HG02798 (cell line): ENCODE results near the gene PLA2G4B.
A peak's percentile ranks its signal among the peaks of the same experiment; 100 is the strongest.
"Not testable (repeated sequence)": the region's sequence is repeated elsewhere in the genome, so short reads cannot be mapped to it uniquely, and the experiment has no call there.

Experiments used
- ATAC-seq: cut with Tn5 transposase; IDR thresholded peaks from one replicate; pipeline ENCODE4 v1.9.1; 2021; ENCODE audit warnings: mild to moderate bottlenecking; ENCODE audit not compliant: unreplicated experiment, poor library complexity

The PLA2G4B gene

GRCh38 chr15:41825145-41825544, 13.5 kb upstream of the PLA2G4B start:
- ATAC-seq, result no peak

- ATAC-seq, result no peak
Observed at GRCh38 chr15:41825572-41826535, 12.8 kb upstream of the PLA2G4B start.

- peak; percentile 3 for ATAC-seq
Observed at GRCh38 chr15:41827290-41827879, 11.3 kb upstream of the PLA2G4B start.

- ATAC-seq, result peak; percentile 86
Observed at GRCh38 chr15:41827880-41828806, 10.5 kb upstream of the PLA2G4B start, which contains the start of gene JMJD7. Gene JMJD7 (plus strand): TSS chr15:41828092. CDS start chr15:41828125, 33 bp downstream.

- no peak for ATAC-seq
Observed at GRCh38 chr15:41828807-41829141, 9.9 kb upstream of the PLA2G4B start.

GRCh38 chr15:41829959-41830646, 8.5 kb upstream of the PLA2G4B start:
- no peak for ATAC-seq

GRCh38 chr15:41831291-41831690, 7.4 kb upstream of the PLA2G4B start:
- ATAC-seq, result not testable (repeated sequence)

GRCh38 chr15:41832208-41832607, 6.4 kb upstream of the PLA2G4B start:
- ATAC-seq, result no peak

GRCh38 chr15:41832875-41833274, 5.8 kb upstream of the PLA2G4B start:
- ATAC-seq, result no peak

GRCh38 chr15:41834096-41834495, 4.6 kb upstream of the PLA2G4B start:
- no peak for ATAC-seq

- no peak for ATAC-seq
Observed at GRCh38 chr15:41836073-41836472, 2.6 kb upstream of the PLA2G4B start.

GRCh38 chr15:41836713-41837454, 1.8 kb upstream of the PLA2G4B start:
- no peak for ATAC-seq

GRCh38 chr15:41839781-41840491, 1.3 kb downstream of the PLA2G4B start:
- ATAC-seq, result no peak

- ATAC-seq, result no peak
Observed at GRCh38 chr15:41840673-41841072, 2.0 kb downstream of the PLA2G4B start.

- ATAC-seq, result no peak
Observed at GRCh38 chr15:41841131-41841530, 2.5 kb downstream of the PLA2G4B start.

- no peak for ATAC-seq
Observed at GRCh38 chr15:41842229-41842628, 3.6 kb downstream of the PLA2G4B start.

GRCh38 chr15:41843571-41843970, 4.9 kb downstream of the PLA2G4B start:
- no peak for ATAC-seq

- ATAC-seq, result no peak
Observed at GRCh38 chr15:41844814-41845213, 6.2 kb downstream of the PLA2G4B start.

- no peak for ATAC-seq
Observed at GRCh38 chr15:41847206-41847605, 8.6 kb downstream of the PLA2G4B start.
